ENCODE measurements around the gene PAQR8. TPM values are rescaled to one million over a fixed set of nuclear protein-coding genes. Genes with fewer than 3 reads are reported as not detected.

PAQR8 gene
- total and polyA plus RNA-seq, 4 experiments from 2014 or later, result 14.5 to 40.9 (median 33.3) TPM

GRCh38 chr6:52345311-52345710 is 16.6 kb upstream of the PAQR8 start:
- Mint-ChIP-seq H3K27ac (no peak overlapping the region), H3K36me3 (peaks cover 0 to 3% of the 10 kb centered on the region in 2 donors), H3K9me3 (no peaks in the 10 kb centered on the region), H3K27me3 (no peaks in the 10 kb centered on the region), H3K4me1 (peaks cover 6 to 11% (median 9%) of the 10 kb centered on the region in 4 donors), H3K4me3 (no peak overlapping the region)
- no peak for DNase-seq
- no peaks in the 10 kb centered on the region for H3K36me3 ChIP-seq (ENCODE audit: insufficient read depth, low read length)
- peaks cover 9% of the 10 kb centered on the region for H3K4me1 ChIP-seq (ENCODE audit: insufficient read depth, low read length)
- intact Hi-C loops (cut with micrococcal nuclease), result no loop called here
- no peak overlapping the region for H3K27ac ChIP-seq (ENCODE audit: low read depth, low read length)
- no peaks in the 10 kb centered on the region for H3K27me3 ChIP-seq (ENCODE audit: insufficient read depth, low read length)
- CTCF ChIA-PET (ENCODE audit: partially characterized antibody), result interaction anchor here (0.7 to 1.7 kb wide), 2 partner anchors 19 to 59 kb away, joined by 5 to 7 read pairs; no protein-coding TSS in a partner anchor
- H3K4me3 ChIP-seq (ENCODE audit: low read length in 2 of 2), result no peak overlapping the region
- POLR2A ChIA-PET (ENCODE audit: partially characterized antibody), result no interaction called here
- H3K9me3 ChIP-seq (ENCODE audit: control insufficient read depth in 1 of 2, low read length in 2 of 2), result no peaks in the 10 kb centered on the region

- no peaks in the 10 kb centered on the region for H3K27me3 ChIP-seq (ENCODE audit: insufficient read depth, low read length)
- POLR2A ChIA-PET (ENCODE audit: partially characterized antibody), result interaction anchor here (0.6 kb wide), 1 partner anchor 26 kb away, joined by 4 read pairs; no protein-coding TSS in a partner anchor
- Mint-ChIP-seq H3K27me3 (no peaks in the 10 kb centered on the region), H3K9me3 (no peaks in the 10 kb centered on the region), H3K27ac (no peak overlapping the region), H3K4me1 (peaks cover 12 to 21% (median 17%) of the 10 kb centered on the region in 4 donors), H3K4me3 (no peak overlapping the region), H3K36me3 (peaks cover 0 to 3% of the 10 kb centered on the region in 2 donors)
- intact Hi-C loops (cut with micrococcal nuclease), result no loop called here
- DNase-seq, result no peak
- no peak overlapping the region for H3K27ac ChIP-seq (ENCODE audit: low read depth, low read length)
- H3K4me3 ChIP-seq (ENCODE audit: low read length in 2 of 2), result no peak overlapping the region
- CTCF ChIA-PET (ENCODE audit: partially characterized antibody), result interaction anchor here (1.7 kb wide), 1 partner anchor 60 kb away, joined by 7 read pairs; no protein-coding TSS in a partner anchor
- H3K9me3 ChIP-seq (ENCODE audit: control insufficient read depth in 1 of 2, low read length in 2 of 2), result no peaks in the 10 kb centered on the region
- no peaks in the 10 kb centered on the region for H3K36me3 ChIP-seq (ENCODE audit: insufficient read depth, low read length)
- H3K4me1 ChIP-seq (ENCODE audit: insufficient read depth, low read length), result peaks cover 9% of the 10 kb centered on the region
Measured at GRCh38 chr6:52346503-52346902, 15.4 kb upstream of the PAQR8 start.

GRCh38 chr6:52347818-52348217 is 14.1 kb upstream of the PAQR8 start:
- Histone ChIP-seq H3K36me3 (ENCODE audit: insufficient read depth, low read length) (no peaks in the 10 kb centered on the region), H3K27me3 (ENCODE audit: insufficient read depth, low read length) (no peaks in the 10 kb centered on the region), H3K4me3 (ENCODE audit: low read length in 2 of 2) (no peak overlapping the region), H3K4me1 (ENCODE audit: insufficient read depth, low read length) (peaks cover 5% of the 10 kb centered on the region), H3K9me3 (ENCODE audit: control insufficient read depth in 1 of 2, low read length in 2 of 2) (no peaks in the 10 kb centered on the region), H3K27ac (ENCODE audit: low read depth, low read length) (no peak overlapping the region)
- ChIA-PET POLR2A (ENCODE audit: partially characterized antibody) (no interaction called here), CTCF (ENCODE audit: partially characterized antibody) (interaction anchor here (0.9 to 1.3 kb wide), 2 partner anchors 14 to 16 kb away, joined by 3 read pairs; partner anchors contain the start of gene PAQR8)
- H3K9me3 Mint-ChIP-seq, result peaks cover 0 to 1% (median 0%) of the 10 kb centered on the region in 8 donors
- intact Hi-C loops (cut with micrococcal nuclease), result no loop called here
- peaks cover 0 to 3% of the 10 kb centered on the region in 2 donors for H3K36me3 Mint-ChIP-seq
- no peak for DNase-seq
- H3K4me3 Mint-ChIP-seq, result no peak overlapping the region
- peaks cover 11 to 19% (median 13%) of the 10 kb centered on the region in 4 donors for H3K4me1 Mint-ChIP-seq
- H3K27ac Mint-ChIP-seq, result no peak overlapping the region
- no peaks in the 10 kb centered on the region for H3K27me3 Mint-ChIP-seq

DNA sequence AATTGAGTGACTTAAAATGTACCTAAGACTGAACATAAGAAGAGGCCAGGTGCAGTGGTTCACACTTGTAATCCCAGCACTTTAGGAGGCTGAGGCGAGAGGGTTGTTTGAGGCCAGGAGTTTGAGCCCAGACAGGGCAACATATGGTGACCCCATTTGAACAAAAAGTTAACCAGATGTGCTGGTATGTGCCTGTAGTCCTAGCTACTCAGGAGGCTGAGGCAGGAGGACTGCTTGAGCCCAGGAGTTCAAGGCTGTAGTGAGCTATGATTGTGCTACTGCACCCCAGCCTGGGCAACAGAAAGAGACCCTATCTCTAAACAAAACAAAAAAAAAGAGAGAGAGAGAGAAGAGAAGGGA is 10.1 kb upstream of the PAQR8 start:
- ChIA-PET POLR2A (ENCODE audit: partially characterized antibody) (interaction anchor here (1.1 to 1.8 kb wide), 3 partner anchors 14 to 67 kb away, joined by 3 to 6 read pairs (median 3); partner anchors contain the start of gene MCM3), CTCF (ENCODE audit: partially characterized antibody) (interaction anchor here (1.5 to 1.8 kb wide), 2 partner anchors 11 to 18 kb away, joined by 5 to 6 read pairs; partner anchors contain the start of gene PAQR8)
- H3K36me3 Mint-ChIP-seq, result no peaks in the 10 kb centered on the region

DNA sequence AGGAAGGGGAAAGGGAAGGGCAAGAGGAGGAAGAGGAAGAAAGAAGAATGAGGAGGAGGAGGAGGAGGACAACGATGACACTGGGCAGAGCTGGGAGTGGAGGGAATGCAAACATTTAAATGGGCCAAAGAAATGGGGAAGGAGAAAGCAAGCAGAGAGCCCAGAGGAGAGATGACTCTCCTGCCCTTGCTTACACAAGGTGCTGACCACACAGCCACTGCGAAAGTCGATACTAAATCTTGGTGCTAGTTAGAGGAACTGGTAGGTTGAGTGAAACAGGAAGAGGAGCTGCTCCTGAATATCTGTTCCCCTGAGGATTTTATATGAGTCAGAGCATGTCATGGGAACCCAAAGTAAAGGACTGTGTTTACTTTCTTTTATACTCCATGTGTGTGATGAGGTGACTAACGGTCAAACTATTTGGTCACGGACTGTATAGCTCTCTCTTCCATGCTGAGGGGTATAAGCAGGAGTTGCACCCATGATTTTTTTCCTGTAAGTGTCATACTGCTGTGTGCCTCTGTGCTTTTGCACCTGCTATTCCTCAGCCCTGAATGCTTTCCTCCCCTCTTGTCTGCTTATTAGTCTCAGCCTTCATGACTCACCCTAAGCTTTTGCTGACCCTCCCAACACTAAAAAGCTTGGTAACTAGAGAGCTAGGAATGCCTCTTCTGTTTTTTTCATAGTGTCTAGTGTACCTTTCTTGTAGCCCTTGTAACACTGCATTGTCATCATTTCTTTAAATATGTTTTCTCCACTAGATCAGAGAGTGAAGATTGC is 9.5 kb upstream of the PAQR8 start:
- Histone ChIP-seq H3K27me3 (ENCODE audit: insufficient read depth, low read length) (no peaks in the 10 kb centered on the region), H3K9me3 (ENCODE audit: control insufficient read depth in 1 of 2, low read length in 2 of 2) (no peaks in the 10 kb centered on the region), H3K4me3 (ENCODE audit: low read length in 2 of 2) (no peak overlapping the region), H3K27ac (ENCODE audit: low read depth, low read length) (no peak overlapping the region), H3K4me1 (ENCODE audit: insufficient read depth, low read length) (peaks cover 5% of the 10 kb centered on the region), H3K36me3 (ENCODE audit: insufficient read depth, low read length) (no peaks in the 10 kb centered on the region)
- Mint-ChIP-seq H3K27me3 (no peaks in the 10 kb centered on the region), H3K4me3 (no peak overlapping the region), H3K27ac (peak overlapping the region in 2 of 7 donors; percentile 48 to 78), H3K36me3 (no peaks in the 10 kb centered on the region), H3K4me1 (peaks cover 9 to 19% (median 13%) of the 10 kb centered on the region in 4 donors), H3K9me3 (peaks cover 0 to 1% (median 0%) of the 10 kb centered on the region in 8 donors)
- CTCF ChIA-PET (ENCODE audit: partially characterized antibody), result interaction anchor here (1.5 to 1.8 kb wide), 3 partner anchors 10 to 67 kb away, joined by 4 to 6 read pairs (median 5); partner anchors contain the start of gene PAQR8
- DNase-seq, result no peak
- POLR2A ChIA-PET (ENCODE audit: partially characterized antibody), result interaction anchor here (1.1 to 1.6 kb wide), 2 partner anchors 14 to 25 kb away, joined by 3 read pairs; no protein-coding TSS in a partner anchor
- intact Hi-C loops (cut with micrococcal nuclease), result no loop called here

More for the DNA sequence above, 10.1 kb upstream of the PAQR8 start:
- no peaks in the 10 kb centered on the region for H3K27me3 Mint-ChIP-seq
- H3K27ac Mint-ChIP-seq, result peak overlapping the region in 2 of 7 donors; percentile 6 to 78
- H3K9me3 Mint-ChIP-seq, result peaks cover 0 to 1% (median 0%) of the 10 kb centered on the region in 8 donors
- Histone ChIP-seq H3K4me1 (ENCODE audit: insufficient read depth, low read length) (peaks cover 5% of the 10 kb centered on the region), H3K27me3 (ENCODE audit: insufficient read depth, low read length) (no peaks in the 10 kb centered on the region), H3K27ac (ENCODE audit: low read depth, low read length) (no peak overlapping the region), H3K9me3 (ENCODE audit: control insufficient read depth in 1 of 2, low read length in 2 of 2) (no peaks in the 10 kb centered on the region), H3K4me3 (ENCODE audit: low read length in 2 of 2) (no peak overlapping the region), H3K36me3 (ENCODE audit: insufficient read depth, low read length) (no peaks in the 10 kb centered on the region)
- H3K4me3 Mint-ChIP-seq, result no peak overlapping the region
- intact Hi-C loops (cut with micrococcal nuclease), result no loop called here
- H3K4me1 Mint-ChIP-seq, result peaks cover 10 to 19% (median 13%) of the 10 kb centered on the region in 4 donors
- no peak for DNase-seq

DNA sequence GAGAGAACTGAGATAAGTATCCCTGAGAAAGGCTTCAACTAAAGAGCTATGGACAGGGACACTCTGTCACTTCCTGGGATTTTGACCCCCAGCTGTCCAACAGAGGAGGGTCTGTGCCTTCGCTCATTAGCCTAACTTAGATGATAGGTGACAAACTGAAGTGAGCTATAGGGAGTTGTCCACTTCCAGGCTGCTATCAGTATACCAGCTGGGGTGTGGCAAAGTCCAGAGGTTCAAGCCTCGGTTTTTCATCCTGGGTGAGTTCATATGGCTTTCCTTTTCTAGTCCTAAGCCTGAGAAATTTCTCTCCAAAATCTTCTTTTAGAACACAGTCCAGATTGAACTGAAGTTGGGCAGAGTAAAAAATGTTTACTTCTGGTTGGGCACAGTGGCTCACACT is 5.9 kb upstream of the PAQR8 start:
- Histone ChIP-seq H3K4me1 (ENCODE audit: insufficient read depth, low read length) (peaks cover 5% of the 10 kb centered on the region), H3K4me3 (ENCODE audit: low read length in 2 of 2) (no peak overlapping the region), H3K9me3 (ENCODE audit: control insufficient read depth in 1 of 2, low read length in 2 of 2) (no peaks in the 10 kb centered on the region), H3K27me3 (ENCODE audit: insufficient read depth, low read length) (no peaks in the 10 kb centered on the region), H3K36me3 (ENCODE audit: insufficient read depth, low read length) (no peaks in the 10 kb centered on the region), H3K27ac (ENCODE audit: low read depth, low read length) (no peak overlapping the region)
- H3K9me3 Mint-ChIP-seq, result peaks cover 0 to 1% (median 0%) of the 10 kb centered on the region in 8 donors
- no peak overlapping the region for H3K4me3 Mint-ChIP-seq
- H3K4me1 Mint-ChIP-seq, result peaks cover 4 to 11% (median 7%) of the 10 kb centered on the region in 4 donors
- POLR2A ChIA-PET (ENCODE audit: partially characterized antibody), result no interaction called here
- H3K27ac Mint-ChIP-seq, result peak overlapping the region in 1 of 7 donors; percentile 17
- no peaks in the 10 kb centered on the region for H3K36me3 Mint-ChIP-seq
- H3K27me3 Mint-ChIP-seq, result no peaks in the 10 kb centered on the region
- DNase-seq, result no peak
- intact Hi-C loops (cut with micrococcal nuclease), result no loop called here
- CTCF ChIA-PET (ENCODE audit: partially characterized antibody), result interaction anchor here (0.9 kb wide), 1 partner anchor 17 kb away, joined by 3 read pairs; no protein-coding TSS in a partner anchor

DNA sequence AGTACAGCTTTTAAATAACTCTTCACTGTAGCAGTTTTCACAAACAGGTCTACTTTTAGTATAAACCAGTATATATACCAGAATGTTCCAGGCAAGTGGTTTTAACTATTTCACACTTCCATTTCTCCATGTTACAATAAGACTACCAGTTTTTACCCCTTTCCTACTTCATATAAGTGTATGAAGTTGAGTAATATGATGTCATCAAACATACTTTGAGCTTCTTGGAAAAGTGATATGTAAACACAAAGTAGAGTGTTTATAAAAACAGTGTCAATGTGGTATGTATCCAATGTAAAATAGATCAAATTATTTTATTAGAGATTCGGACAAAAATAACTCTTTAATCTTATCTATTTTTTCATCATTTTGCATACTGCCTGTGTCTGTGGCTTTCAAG is 2.5 kb upstream of the PAQR8 start:
- ChIA-PET CTCF (ENCODE audit: partially characterized antibody) (interaction anchor here (0.6 to 5.3 kb wide), 7 partner anchors 13 to 74 kb away, joined by 3 to 36 read pairs (median 3); partner anchors contain the start of gene MCM3), POLR2A (ENCODE audit: partially characterized antibody) (interaction anchor here (1.2 to 10.2 kb wide), 2 partner anchors 39 to 75 kb away, joined by 3 to 165 read pairs; partner anchors contain the start of gene MCM3)
- Histone ChIP-seq H3K9me3 (ENCODE audit: control insufficient read depth in 1 of 2, low read length in 2 of 2) (no peaks in the 10 kb centered on the region), H3K36me3 (ENCODE audit: insufficient read depth, low read length) (no peaks in the 10 kb centered on the region), H3K27me3 (ENCODE audit: insufficient read depth, low read length) (no peaks in the 10 kb centered on the region), H3K27ac (ENCODE audit: low read depth, low read length) (no peak overlapping the region), H3K4me3 (ENCODE audit: low read length in 2 of 2) (no peak overlapping the region), H3K4me1 (ENCODE audit: insufficient read depth, low read length) (peaks cover 20% of the 10 kb centered on the region)
- H3K4me1 Mint-ChIP-seq, result peaks cover 15 to 29% (median 22%) of the 10 kb centered on the region in 4 donors
- intact Hi-C loops (cut with micrococcal nuclease), result no loop called here
- H3K9me3 Mint-ChIP-seq, result peaks cover 0 to 4% (median 0%) of the 10 kb centered on the region in 8 donors
- H3K27ac Mint-ChIP-seq, result peak overlapping the region in 1 of 7 donors; percentile 90
- H3K4me3 Mint-ChIP-seq, result no peak overlapping the region
- no peaks in the 10 kb centered on the region for H3K27me3 Mint-ChIP-seq
- no peak for DNase-seq
- peaks cover 0 to 18% of the 10 kb centered on the region in 2 donors for H3K36me3 Mint-ChIP-seq

Data from CD4-positive, alpha-beta memory T cell (primary cell).